NK-92 (cell line): ENCODE results near the gene HLA-DPB1.

Experiments used
- DNase-seq: peaks from one replicate; lab custom pipeline; 2025; ENCODE audit not compliant: unreplicated experiment; lab: John Stamatoyannopoulos, UW

Gene HLA-DPB1

DNA sequence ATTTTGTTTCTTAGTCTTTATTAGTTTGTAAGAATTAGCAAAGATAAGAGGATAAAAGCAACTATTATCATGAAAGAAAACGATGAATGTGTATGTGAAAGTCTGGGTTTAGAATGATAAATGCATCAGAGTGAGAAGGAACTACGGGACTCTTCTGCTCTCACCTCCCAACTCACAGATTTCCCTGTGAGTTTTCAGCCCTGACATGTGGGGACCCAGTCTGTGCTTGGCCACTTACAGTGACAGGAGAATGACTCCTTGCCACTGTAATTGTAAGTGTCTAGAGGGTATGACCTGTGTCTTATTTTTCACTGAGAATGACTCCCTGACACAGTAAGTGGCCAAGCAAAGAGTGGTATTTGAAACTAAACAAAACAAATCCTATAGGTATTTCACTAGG is 4.9 kb upstream of the HLA-DPB1 start:
- no peak for DNase-seq

DNA sequence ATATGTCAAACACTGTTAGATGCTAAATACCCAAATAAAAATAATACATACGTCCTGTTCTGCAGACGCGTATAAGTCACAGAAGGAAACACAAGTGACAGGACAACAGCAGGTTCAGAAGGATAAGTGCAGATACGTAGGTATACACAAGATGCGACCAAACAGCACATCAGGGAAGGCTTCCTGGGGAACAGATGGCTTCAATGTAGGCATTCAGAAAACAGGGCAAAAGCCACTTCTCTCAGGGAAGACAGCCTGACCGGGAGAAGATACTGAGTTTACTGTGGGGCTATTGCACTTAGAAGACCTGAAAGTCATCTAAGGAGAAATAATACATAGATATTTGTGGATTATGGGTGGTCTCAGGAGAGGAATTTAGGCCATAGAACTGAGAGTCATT is 4.2 kb upstream of the HLA-DPB1 start:
- no peak for DNase-seq

DNA sequence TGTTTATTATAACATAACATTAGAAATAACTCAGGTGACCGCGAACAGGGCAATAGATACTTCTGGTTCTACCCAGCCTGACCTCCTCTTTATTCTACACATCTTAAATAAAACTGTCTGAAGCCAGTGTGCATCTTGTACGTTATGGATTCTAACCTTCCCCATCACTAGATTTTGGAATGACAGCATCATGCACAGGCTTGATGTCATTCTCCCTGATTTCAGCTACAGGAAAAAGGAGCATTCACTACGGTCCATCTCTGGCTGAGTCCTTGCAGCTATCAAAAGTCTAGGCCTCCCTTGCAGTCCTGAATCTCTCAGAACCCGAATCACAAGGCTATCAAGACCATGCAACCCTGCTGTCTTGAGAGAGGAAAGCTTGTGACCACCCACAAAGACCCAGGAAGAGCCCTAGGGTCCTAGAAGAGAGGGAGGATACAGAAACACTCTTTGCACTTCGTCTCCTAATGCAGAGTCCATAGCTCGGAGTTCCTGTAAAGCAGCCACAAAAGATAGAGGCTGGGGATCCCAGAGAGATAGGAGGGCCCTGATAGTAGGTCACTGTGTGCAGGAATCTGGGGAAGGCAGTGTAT is 3.2 kb upstream of the HLA-DPB1 start:
- DNase-seq: no peak

DNA sequence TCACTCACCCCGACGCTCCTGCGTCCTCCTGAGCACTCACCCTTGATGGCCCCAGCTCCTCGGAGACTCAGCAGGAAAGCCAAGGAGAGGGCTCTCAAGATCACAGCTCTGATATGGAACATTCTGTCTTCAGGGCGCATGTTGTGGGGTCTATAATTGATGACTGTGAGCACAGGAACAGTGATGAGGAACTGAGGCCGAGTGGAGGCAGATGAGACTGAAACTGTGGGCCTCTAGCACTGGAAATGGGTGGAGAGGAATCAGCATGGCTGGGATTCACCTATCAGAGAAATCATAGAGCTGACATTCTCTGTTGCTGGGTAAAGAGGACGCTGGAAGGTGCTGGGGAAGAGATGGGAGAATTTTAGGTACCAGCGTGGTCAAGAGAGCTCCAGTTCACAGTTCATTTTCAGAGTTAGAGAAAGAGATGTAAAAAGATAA is 2.3 kb upstream of the HLA-DPB1 start, which contains the start of gene HLA-DPA1:
TSS of gene HLA-DPA1 (minus strand) at position 219 of the 441 bp plus-strand sequence.
- no peak for DNase-seq

DNA sequence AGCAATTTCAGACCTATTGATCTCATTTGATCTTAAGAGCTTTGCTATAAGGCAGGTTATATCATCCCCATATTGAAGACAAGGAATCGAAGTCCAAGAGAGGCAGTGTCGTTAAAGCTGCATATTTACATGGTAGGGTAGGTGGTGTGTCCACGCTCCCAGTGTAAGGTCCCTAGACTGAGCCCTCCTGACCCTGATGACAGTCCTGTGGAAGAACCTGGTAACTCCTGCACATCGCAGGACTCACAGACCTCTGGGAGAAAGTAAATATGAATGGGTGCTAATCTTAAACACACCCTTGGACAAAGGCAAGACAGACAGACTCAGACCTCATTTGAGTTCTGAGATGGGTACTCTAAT is 602 bp upstream of the HLA-DPB1 start:
- DNase-seq: no peak

DNA sequence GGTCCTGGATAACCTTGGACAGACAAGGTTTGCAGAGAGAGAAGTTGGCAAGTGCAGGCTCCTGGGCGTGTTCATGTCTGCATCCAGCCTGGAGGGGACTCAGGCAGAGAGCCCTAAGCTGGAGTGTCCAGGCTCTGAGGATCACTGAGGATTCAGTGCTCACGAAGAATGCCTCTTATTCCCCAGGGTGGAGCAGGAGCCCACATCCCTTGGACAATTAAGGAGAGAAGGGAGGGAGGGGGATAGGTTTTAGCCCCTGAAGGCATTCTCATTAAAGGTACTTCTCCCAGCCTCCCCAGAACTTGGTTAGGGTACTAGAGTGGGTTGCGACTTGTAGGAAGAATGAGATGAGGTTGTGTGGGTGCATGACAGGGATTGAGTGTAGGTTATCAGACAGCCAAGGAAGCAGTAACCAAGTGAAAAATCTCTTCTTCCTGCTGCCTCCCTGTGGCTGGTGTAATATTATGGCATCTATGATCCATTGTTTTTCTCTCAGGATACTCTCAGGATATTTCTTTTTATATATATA is 680 bp downstream of the HLA-DPB1 start:
- no peak for DNase-seq

DNA sequence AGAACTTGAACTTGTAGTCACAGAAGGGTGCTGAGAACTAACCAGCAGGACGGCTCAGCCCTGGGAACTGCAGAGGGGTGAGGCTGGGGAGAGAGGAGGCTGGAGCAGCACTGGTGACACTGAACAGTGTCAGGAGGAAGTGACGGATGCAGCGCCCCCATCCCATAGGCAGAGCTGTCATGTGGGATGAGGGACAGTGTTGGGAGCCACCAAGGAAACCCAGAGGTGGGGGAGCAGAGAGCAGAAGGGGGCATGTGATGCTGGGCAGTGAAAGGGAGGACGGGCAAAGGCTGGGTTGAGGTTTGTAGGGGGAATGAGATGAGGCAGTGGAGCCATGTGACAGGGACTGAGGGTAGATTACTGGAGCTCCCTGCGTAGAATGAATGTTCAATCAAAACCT is 2.1 kb downstream of the HLA-DPB1 start:
- DNase-seq: no peak

DNA sequence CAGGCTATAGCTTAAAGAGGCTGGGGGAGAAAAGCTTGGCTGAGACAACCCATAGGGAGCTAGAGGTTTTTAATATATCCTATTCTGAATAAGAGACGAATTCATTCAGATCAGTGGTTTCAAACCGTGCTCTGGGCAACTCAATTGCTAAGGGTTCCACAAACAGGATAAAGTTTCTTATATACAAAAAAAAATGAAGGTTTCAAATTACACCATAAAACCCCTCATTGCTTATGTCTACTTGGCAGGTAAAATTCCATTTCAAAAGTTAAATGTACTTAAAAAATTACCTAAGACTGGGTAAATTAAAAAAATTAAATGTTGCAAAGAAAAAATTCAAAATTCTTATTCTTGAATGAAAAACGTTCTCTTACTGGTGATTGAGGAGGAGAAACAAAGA is 2.7 kb downstream of the HLA-DPB1 start:
- no peak for DNase-seq

DNA sequence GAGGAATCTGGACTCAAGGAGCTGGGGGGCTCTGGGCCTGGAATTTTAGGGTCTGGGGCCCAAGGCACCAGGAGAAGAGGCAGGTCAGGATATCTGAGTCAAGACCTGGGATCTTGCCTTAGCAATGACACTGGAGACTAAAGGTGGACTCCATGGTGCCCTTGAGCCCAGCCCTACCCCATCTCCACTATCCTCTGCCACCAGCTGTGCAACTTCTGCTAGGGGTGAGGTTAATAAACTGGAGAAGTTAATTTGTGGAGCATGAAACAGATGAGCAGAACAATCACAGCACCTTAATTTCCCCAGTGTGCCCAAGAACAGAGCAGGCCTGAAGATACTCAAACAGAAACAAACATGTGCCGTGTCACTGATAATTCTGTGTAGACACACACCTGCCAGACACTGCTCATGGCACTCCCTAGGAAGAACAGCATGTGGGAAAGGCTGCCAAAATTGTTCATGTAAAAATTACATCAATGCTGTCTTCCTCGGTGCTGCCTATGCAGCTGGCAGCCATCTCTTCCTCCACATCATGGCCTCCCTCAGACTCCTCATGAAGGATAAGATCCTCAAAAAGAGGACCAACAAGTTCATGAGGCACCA is 3.2 kb downstream of the HLA-DPB1 start:
- no peak for DNase-seq

DNA sequence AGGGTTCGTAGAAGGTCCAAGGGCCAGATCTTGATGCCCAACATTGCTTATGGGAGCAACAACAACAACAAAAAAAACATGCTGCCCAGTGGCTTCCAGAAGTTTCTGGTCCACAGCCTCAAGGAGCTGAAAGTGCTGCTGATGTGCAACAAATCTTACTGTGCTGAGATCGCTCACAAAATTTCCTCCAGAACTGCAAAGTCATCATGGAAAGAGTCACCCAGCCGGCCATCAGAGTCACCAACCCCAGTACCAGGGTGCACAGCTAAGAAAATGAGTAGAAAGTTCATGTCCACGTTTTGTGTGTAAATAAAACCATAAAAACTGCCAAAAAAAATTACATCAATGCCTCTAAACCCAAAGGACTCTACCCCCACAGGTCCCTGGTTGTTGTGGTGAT is 3.8 kb downstream of the HLA-DPB1 start:
- DNase-seq: no peak

DNA sequence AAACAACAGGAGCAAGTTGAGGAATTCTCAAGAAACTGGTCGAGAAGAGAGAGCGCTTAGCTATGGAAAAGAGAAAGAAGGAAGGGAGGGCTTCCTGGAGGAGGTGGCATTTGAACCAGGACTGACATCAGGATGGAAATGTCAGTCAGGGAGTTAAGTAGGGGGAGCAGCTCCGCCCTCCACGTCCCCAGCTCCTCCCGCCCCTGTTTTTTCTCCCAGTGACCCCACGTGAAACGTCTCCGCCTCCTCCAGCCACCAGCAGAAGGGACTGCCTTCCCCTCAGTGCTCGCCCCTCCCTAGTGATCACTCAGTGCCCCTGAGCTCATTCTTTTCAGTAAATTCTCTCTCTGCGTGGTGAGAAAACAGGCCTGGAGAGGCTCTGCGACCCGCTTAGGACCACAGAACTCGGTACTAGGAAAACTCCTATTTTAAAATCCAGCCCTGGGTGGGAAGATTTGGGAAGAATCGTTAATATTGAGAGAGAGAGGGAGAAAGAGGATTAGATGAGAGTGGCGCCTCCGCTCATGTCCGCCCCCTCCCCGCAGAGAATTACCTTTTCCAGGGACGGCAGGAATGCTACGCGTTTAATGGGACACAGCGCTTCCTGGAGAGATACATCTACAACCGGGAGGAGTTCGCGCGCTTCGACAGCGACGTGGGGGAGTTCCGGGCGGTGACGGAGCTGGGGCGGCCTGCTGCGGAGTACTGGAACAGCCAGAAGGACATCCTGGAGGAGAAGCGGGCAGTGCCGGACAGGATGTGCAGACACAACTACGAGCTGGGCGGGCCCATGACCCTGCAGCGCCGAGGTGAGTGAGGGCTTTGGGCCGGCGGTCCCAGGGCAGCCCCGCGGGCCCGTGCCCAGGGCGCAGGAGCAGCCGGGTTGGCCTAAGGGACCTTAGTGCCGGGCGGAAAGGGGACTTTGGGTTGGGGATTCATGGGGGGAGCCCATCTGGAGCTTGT is 4.6 kb downstream of the HLA-DPB1 start:
- DNase-seq: no peak

DNA sequence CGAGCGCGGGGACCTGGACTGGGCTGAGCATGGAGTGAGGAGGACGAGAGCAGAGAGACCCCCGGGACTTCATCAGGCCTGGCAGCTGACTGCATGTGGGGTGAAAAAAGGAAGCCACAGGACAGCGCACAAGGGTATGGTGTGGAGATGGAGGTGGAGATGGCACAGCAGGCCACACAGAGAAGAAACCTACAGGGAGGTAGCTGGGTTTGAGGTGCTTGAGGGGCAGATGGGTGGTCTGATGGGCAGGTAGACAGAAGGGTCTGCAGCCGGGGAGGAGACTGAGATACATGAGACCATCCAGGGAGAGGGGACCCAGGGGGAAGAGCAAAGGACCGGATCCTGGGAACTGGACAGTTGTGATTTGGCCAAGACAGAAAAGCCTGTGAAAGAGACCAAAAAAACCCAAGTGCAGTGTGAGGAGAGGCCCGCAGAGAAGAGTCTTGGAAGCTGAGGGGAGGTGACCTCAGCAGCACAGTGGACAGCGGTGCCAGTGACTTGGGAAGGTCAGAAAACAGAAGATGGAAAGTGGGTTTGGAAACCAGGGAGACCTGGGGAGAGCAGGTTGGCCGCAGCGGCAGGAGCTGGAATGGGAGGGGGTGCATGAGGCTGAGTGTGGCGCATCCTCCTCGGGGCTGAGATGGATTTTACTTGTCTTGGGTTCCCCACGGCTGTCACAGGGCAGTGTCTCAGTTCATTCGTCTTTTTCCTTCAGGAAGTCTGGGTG is 5.5 kb downstream of the HLA-DPB1 start:
- DNase-seq: no peak

DNA sequence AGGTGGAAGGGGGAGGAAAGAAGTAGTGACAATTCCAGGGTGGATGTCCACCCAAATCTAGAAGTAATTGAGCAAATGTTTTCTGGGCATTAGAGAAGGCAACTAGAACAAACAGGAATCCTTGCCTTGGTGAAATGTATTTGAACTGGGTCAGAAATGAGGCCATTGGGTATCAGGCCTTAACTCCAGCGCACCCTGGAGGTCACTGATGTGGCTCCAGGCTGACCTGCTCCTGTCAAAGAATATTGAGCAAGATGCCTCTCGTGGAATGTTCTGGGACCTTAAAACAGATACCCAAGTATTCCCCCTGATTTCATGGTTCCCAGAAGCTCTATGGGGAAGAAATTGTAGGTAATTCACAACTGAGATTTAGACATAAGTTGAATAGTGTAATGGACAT is 6.9 kb downstream of the HLA-DPB1 start:
- no peak for DNase-seq

DNA sequence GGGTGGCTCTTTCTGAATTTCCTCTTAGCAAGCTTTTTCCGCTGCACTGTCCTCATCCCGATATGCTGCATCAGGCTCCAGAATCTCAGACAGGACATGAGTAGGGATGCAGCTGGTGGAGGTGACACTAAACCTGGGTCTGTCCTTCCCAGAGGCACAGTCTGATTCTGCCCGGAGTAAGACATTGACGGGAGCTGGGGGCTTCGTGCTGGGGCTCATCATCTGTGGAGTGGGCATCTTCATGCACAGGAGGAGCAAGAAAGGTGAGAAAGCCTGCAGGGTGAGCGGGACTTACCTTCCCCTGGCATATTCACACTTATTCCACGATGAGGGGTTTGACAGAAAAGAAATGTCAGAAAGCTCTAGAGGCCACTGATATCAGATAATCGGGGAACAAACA is 9.8 kb downstream of the HLA-DPB1 start:
- no peak for DNase-seq

DNA sequence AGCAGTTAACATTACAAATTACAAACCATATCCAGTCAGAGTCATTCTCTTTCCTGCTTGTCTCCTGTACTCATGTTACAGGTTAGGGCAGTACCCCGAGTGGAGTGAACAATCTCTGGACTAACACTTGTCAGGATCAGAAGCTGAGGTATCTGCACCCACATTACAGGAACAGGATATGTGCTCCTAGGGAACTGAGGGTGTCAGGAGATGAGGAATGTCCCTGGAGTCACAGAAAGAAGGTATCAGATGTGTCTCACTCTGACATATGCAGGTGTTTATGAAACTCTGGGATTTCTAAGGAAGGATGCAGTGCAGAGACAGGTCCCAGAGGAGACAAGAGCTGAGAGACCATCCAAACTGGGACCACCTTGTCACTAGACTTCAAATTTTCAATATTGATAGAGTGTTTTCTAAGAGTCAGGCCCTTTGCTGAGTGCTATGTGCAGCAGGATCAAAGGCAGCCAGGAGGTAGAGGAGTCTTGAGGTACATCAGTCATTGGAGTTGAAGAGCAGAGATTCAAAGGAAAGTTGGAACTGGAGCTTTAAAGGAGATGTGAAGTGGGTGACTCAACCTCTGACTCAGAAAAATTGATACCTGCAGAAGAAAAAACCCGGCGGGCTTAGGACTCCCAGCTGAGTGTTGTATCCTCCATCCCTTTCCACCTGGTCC is 12.6 kb downstream of the HLA-DPB1 start:
- DNase-seq: no peak

DNA sequence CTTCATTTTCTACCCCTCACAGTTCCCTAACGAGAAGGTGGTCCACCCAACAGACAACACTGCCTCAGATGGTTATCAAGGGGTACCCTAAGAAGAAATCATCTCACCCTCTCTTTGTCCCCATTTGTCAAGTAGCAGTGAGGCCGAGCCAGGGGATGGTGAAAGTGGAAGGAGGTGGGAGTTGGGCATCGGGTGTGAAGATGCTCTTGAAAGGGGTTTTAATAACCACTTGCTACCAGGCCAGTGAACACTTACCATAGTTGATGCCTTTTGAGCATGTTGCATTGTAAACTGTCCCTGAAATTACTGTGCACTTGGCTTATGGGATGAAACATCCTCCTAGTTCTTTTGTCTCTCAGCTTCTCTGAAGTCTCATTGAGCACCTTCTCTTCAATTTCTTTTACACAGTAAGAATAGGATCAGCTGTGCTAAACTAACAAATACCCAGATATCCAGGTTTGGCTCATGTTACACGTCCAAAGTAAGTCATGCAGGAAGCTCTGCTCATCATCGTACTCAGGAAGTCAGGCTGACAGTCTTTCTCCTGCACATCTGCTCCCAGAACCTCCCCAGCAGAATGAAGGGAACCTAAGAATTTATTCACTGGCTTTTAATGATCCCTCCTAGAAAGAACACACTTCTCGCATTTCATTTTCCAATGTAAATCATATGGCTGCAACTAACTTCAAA is 13.3 kb downstream of the HLA-DPB1 start:
- no peak for DNase-seq

DNA sequence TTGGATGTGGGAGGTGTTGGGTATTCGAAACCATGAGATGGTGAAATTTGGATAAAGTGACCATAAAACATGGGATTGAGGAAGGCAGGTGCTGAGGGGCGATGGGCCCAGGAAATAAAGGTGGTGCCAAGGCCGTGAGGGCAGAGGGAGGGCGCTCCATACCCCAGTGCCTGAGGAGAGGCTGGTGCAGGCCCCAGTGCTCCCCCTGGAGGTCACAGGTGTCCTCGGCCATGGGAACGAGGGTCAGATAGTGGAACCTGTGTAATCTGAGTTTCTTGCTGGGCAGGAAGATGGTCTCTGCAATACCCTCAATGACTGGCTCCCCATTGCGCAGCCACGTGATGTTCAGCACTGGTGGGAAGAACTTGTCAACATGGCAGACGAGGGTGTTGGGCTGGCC is 16.2 kb downstream of the HLA-DPB1 start:
- DNase-seq: no peak

DNA sequence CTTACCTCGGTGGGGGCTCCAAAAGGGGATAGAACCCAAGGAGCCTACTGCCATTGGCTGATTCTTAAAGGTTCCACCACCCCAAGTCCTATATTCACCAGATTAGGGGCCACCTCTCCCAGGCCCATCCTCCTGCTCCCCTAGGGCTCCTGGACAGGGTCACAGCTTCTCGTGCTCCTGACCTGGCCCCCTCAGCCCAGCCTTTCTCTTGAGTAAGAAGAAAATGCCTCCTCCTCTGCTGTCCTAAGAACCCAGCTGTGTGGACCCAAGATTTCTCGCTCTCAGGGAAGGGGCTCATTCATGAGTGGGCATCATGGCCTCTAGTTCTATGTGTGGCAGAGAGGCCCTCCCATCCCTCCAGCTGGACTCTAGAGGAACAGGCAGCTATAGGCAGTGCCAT is 16.6 kb downstream of the HLA-DPB1 start:
- DNase-seq: no peak

DNA sequence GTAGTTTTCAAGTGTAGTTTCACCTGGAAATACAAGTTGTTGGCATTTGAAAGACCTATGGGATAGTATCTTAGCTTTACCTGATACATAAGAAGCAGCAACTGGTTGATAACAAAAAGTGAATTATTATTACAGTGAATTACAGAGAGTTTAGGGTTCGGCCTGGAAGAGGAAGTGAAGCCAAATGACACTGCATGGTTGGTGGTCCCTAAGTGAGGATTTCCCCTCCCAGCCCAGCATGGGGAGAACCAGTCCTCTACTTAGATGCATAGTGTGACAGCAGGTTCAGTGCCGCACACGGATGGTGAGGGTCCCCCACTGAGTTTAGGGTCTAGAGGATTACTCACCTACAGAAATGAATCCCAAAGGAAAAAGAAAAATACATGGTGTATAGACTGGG is 18.1 kb downstream of the HLA-DPB1 start:
- no peak for DNase-seq

DNA sequence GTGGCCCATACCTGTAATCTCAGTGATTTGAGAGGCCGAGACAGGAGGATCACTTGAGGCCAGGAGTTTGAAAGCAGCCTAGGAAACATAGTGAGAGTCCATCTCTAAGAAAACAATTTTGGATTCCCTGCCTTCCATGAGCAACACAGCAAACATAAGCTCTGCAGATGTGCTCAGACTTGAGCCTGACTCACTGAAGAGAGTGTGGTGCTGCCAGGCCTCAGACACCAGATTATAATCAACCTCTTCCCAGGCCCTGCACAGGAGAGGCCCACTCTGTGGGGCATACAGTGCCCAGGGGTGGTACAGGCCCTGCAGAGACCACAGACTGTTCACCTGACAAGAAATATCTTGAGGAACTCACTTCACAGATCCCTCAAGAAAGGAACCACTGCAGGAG is 19.9 kb downstream of the HLA-DPB1 start:
- no peak for DNase-seq
